HG03045 (cell line): Measurements from ENCODE around the gene PROX2.

ENCODE experiments used
- ATAC-seq: cut with Tn5 transposase; IDR thresholded peaks from one replicate; pipeline ENCODE4 v1.9.1; 2021; ENCODE audit warnings: mild to moderate bottlenecking, moderate library complexity; ENCODE audit not compliant: unreplicated experiment

PROX2 gene, protein sequence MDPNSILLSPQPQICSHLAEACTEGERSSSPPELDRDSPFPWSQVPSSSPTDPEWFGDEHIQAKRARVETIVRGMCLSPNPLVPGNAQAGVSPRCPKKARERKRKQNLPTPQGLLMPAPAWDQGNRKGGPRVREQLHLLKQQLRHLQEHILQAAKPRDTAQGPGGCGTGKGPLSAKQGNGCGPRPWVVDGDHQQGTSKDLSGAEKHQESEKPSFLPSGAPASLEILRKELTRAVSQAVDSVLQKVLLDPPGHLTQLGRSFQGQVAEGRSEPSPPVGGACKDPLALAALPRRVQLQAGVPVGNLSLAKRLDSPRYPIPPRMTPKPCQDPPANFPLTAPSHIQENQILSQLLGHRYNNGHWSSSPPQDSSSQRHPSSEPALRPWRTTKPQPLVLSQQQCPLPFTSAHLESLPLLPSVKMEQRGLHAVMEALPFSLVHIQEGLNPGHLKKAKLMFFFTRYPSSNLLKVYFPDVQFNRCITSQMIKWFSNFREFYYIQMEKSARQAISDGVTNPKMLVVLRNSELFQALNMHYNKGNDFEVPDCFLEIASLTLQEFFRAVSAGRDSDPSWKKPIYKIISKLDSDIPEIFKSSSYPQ

GRCh38 chr14:74875941-74876913, at the start of gene PROX2:
PROX2 (minus strand) TSS chr14:74876145; CDS start chr14:74863834, 12,311 bp downstream.
- no peak for ATAC-seq

GRCh38 chr14:74924061-74924460, 48.1 kb upstream of the PROX2 start:
- no peak for ATAC-seq

DNA sequence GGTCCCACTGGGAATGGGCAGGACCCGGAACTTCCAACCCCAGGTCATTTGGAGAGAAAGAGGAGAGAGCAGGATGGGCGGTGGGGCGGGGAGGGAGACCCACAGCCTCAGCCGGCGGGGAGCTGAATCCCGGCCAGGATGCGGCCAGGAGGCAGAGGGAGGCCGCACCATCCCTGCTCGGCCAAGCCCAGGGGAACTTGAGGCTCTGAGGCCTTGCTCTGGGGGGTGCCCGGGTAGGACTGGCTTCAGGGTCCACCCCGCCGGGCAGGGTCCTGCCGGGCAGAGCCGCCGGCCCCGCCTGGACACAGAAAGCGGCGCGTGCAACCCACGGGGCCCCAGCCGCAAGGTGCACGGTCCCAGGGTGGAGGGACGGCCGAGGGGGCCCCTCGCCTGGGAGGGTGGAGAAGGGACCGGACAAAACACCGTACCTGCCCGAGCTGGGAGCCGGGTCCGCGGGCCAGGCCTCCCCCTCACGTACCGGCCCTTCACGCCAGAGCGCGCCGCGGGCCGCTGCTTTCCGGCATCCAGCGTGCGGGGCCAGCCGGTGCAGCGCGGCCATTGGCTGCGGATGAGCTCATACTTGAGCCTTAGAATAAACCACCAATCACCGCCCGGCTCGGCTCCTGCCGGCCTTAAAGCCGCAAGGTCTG, 46.9 kb upstream of the PROX2 start, which contains the start of gene RPS6KL1:
Gene RPS6KL1 (minus strand): TSS at position 509 of the 650 bp plus-strand sequence. CDS start 1,719 bp downstream, outside the sequence.
- peak; percentile 91 for ATAC-seq

- no peak for ATAC-seq
Measured at GRCh38 chr14:74921987-74922751, 46.2 kb upstream of the PROX2 start.

DNA sequence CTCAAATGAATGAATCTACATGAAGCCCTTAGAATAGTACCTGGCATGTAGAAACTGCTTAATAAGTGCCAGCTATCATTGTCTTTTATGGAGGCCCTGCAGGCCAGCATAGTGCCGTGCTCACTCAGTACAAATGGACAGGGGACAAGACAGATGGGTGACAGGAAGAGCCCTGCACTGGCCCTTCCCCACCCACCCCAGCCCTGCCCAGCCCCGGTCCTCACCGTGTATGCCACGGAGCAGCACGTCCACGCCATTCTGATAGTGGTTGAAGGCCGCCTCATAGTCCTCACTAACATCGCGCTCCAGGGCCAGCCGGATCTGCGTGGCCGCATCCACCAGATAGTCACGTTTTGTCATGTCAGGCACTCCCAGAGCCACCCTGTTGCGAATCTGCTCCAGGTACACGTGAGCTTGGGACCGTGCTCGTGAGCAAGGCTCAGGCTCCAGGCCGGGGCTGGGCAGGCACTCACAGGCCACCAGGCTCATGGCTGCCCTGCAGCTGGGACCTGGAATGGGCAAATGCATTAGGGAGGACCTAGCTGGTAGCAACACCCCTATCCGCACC, 45.2 kb upstream of the PROX2 start:
- no peak for ATAC-seq

DNA sequence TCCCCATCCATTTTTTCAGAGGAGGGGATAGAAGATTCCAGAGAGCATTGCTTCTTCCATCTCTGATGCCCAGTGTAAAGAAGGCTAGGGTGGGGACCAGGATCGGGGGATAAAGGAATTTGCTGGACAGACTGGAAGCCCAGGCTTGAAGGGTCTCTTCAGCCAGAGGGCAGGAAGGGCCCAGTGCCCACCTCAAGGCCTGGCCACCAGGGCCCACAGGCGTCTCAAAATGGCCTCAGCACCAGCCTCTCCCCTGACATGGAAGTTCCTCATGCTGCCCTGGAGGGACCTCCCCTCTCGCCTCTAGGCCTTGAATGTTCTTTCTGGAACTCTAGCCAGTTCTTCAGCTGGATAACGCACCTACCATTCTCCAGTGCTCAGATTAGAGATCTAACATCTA, 44.3 kb upstream of the PROX2 start:
- ATAC-seq: no peak

DNA sequence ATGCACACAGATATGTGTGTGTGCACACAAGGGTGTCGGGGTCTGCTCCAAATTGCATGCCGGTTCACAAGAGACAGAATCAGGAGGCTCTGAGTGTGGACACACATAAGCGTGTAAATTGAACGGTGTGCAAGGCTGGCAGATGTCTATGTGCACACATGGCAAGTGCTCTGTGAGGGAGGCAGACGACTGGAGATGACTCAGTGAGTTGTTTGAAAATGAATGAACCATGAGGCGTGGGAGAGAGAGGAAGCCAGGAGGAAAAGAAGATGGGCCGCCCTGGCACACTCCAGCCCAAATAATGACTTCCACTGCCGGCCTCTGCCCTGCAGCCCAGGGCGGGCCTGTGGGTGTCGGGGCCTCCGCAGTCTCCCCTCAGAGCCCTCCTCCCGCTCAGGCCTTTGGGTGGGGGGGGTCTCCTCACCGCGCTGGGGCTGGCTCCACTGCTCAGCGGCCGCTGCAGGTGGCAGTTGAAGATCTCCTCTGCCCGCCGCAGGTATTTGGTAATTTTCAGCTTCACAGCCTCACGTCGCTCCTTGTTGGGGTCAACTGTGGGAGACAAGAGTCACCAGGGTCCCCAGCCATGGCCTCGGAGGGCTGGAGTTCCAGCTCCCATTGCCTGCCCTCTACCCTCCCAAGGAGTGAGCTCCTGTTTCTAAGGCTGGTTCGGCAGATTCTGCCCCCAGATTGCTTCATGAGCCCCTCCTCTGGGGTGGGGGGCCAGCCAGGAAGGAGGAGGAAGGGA, 43.6 kb upstream of the PROX2 start:
- no peak for ATAC-seq

DNA sequence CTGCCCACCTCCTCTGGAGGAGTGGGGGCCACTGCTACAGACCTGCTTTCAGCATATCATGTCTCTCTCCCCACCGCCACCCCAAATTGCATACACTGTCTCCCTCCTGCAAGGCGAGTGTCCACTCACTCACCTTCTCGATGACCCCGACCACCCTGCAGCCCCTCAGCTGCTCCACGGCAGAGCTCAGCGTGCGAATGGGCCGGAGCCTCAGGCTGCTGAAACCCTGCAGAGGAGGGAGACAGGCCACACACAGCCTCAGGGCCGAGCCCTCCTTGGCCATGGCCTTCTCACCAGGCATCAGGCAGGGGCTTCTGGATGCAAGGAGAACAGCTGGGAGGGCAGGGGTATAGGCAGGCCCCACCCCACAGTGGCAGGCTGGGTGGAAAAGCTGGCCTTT, 42.4 kb upstream of the PROX2 start:
- ATAC-seq: no peak

- no peak for ATAC-seq
Measured at GRCh38 chr14:74917646-74918081, 41.7 kb upstream of the PROX2 start.

DNA sequence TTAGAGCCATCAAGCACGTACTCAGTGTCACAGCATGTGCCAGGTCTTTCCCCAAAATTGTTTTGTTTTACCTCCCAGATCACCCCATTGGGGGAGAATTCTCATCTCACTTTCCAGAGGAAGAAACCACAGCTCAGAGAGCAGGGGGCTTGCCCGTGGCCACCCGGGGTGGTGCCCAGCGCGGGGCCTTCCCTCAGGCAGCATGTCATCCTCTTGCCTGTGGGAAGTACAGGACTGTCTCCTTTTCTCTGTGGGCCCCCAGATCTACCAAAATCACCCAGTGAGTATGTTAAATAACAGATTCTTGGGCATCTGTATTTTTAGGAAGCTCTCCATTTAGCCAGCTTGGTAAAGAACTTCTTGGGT, 41.2 kb upstream of the PROX2 start:
- no peak for ATAC-seq

DNA sequence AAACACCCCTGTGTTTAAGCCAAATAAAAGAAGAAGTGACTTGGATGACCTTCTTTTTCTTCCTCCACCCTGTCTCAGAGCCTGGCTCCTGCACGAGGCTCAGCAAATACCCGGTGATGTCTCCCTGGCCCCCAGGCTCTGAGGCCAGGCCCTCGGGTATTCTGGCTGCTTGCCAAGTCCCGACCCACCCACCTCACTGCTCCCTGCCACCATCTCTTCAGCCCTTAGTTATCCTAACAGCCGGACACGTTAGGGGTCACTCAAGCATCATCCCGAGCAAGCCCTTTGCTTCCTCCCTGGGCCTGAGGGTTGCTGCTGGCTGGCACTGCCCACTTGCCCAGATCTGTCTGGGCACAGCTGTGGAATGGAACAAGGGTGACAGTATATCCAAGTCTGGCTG, 39.9 kb upstream of the PROX2 start:
- no peak for ATAC-seq

GRCh38 chr14:74915426-74915825, 39.5 kb upstream of the PROX2 start:
- ATAC-seq: no peak

- ATAC-seq: no peak
Measured at GRCh38 chr14:74913986-74914573, 38.1 kb upstream of the PROX2 start.

- no peak for ATAC-seq
Measured at GRCh38 chr14:74913393-74913910, 37.5 kb upstream of the PROX2 start.

GRCh38 chr14:74912801-74913200, 36.9 kb upstream of the PROX2 start:
- no peak for ATAC-seq

- ATAC-seq: no peak
Measured at GRCh38 chr14:74912111-74912510, 36.2 kb upstream of the PROX2 start.

- no peak for ATAC-seq
Measured at GRCh38 chr14:74911704-74912103, 35.8 kb upstream of the PROX2 start.

DNA sequence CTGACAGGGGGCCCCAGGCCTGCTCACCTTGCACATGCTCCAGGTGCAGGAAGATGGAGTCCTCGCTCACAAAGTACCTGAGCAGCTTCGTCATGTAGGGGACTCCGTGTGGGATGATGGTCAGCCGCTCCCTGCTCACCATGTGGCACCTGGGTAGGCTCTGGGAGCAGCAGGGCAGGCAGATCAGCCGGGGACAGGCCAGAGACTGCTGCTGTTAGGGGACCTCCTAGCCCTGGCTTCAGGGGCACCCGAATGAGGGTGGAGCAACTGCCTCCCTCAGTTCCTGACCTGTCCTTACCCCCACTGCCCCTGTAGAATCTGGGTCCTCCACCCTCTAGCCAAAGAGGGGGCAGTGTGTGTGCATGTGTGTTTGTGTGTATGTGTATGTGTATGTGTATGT, 35.3 kb upstream of the PROX2 start:
- no peak for ATAC-seq
